Breast epithelium (tissue), 4 donors: ENCODE data around the gene BICD1. TPM values are rescaled to one million over a fixed set of nuclear protein-coding genes. Genes with fewer than 3 reads are reported as not detected.

Source experiments
- DNase-seq, 2 donors: peaks; one replicate each; pipeline ENCODE4 v3.0.0-alpha.2; 2019; ENCODE audit warnings: low spot score in 2 of 2
- H3K27ac ChIP-seq, 2 donors: fragments of 200-600 bp; sonication (generic) in 1 of 2; one replicate each; pipeline ENCODE4 v1.5.1; 2016 to 2019; ENCODE audit warnings: mild to moderate bottlenecking in 1 of 2
- H3K27me3 ChIP-seq, 2 donors: fragments of 200-600 bp; sonication (generic) in 1 of 2; one replicate each; pipeline versions ENCODE4 v1.5.1 to v1.6.0; 2017 to 2019; ENCODE audit warnings: control low read depth in 1 of 2, mild to moderate bottlenecking in 1 of 2
- H3K36me3 ChIP-seq: fragments of 200-600 bp; one replicate; pipeline ENCODE4 v1.5.1; 2019
- H3K4me1 ChIP-seq, 2 donors: fragments of 200-600 bp; sonication (generic); one replicate each; pipeline ENCODE4 v1.5.1; 2016 to 2019; ENCODE audit warnings: control low read depth in 1 of 2
- H3K4me3 ChIP-seq, 3 donors: fragments of 200-600 bp; sonication (generic); 1 replicate in 2 of 3; 2 replicates in 1 of 3; pipeline ENCODE4 v1.5.1; 2016 to 2019; ENCODE audit warnings: mild to moderate bottlenecking in 3 of 3, moderate library complexity in 2 of 3
- H3K9me3 ChIP-seq, 2 donors: fragments of 200-600 bp; sonication (generic) in 1 of 2; one replicate each; pipeline ENCODE4 v1.5.1; 2016 to 2019; ENCODE audit warnings: control low read depth in 1 of 2
- POLR2A ChIP-seq: fragments of 450-650 bp; IDR thresholded peaks from one replicate; pipeline ENCODE4 v1.6.1; 2016; ENCODE audit warnings: antibody characterized with exemption, mild to moderate bottlenecking, moderate library complexity
- POLR2AphosphoS5 ChIP-seq, 3 donors: sonication (generic); formaldehyde crosslinking; IDR thresholded peaks; one replicate each; pipeline ENCODE4 v1.6.1; 2017; ENCODE audit warnings: antibody characterized with exemption in 3 of 3
- intact Hi-C: fragments of 100-400 bp; cut with DNase I; formaldehyde crosslinking; loops from one replicate; pipeline ENCODE4 v1.15.1; 2023; ENCODE audit warnings: low total_unique reads
- total RNA-seq, 3 donors: library from RNA; depleted of rRNA; stranded (reverse); fragments of >200 nt; gene quantifications; one replicate each; pipeline ENCODE4 v1.1.0, GENCODE V29; 2016
- TF ChIP-seq, protein P1 (sequence below), 3 donors: fragments of 450-650 bp; IDR thresholded peaks; one replicate each; pipeline ENCODE4 v1.5.1; 2016 to 2017; ENCODE audit warnings: antibody characterized with exemption in 3 of 3, mild to moderate bottlenecking in 3 of 3, moderate library complexity in 3 of 3

The BICD1 gene
- total RNA-seq, 3 donors from 2014 or later: 7.2 to 31.5 (median 18.4) TPM

DNA sequence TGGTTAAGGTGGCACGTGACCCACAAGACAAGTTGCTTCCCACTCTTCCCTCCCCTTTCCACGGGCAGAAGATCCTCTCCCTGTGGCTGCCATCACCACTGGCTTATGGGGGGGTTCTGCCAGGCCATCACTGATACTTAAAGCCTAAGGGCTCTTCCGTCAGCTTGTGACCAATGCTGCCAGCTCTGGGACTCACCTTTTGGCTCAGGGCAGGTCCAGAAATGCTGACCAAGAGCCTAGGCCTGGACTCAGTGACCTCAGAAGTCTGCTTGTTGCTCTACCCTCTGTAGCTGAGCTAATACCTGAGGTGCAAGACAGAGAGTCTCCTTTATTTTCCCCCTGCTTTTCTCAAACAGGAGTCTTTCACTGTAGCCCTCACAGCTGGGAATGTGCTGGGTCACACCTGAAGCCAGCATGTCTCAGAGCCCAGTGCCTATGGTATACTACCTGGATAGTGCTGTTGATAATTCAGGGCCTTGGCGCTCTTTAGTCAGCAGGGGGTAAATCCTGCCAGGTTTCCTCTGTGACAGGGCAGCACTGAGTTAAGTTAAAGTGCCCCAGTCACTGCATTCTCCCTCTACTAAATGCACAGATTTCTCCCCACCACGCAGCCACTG is 312.4 kb downstream of the BICD1 start:
- Histone ChIP-seq H3K9me3 (no peaks in the 10 kb centered on the region), H3K27ac (no peak overlapping the region), H3K4me1 (no peaks in the 10 kb centered on the region), H3K27me3 (no peaks in the 10 kb centered on the region), H3K36me3 (no peaks in the 10 kb centered on the region), H3K4me3 (no peak overlapping the region)
- intact Hi-C loops: no loop called here
- no peak for DNase-seq
- no peak for TF ChIP-seq POLR2AphosphoS5 (IDR thresholded peaks at IDR 0.05)
- TF ChIP-seq POLR2A: no peak
- TF ChIP-seq, protein P1, sequence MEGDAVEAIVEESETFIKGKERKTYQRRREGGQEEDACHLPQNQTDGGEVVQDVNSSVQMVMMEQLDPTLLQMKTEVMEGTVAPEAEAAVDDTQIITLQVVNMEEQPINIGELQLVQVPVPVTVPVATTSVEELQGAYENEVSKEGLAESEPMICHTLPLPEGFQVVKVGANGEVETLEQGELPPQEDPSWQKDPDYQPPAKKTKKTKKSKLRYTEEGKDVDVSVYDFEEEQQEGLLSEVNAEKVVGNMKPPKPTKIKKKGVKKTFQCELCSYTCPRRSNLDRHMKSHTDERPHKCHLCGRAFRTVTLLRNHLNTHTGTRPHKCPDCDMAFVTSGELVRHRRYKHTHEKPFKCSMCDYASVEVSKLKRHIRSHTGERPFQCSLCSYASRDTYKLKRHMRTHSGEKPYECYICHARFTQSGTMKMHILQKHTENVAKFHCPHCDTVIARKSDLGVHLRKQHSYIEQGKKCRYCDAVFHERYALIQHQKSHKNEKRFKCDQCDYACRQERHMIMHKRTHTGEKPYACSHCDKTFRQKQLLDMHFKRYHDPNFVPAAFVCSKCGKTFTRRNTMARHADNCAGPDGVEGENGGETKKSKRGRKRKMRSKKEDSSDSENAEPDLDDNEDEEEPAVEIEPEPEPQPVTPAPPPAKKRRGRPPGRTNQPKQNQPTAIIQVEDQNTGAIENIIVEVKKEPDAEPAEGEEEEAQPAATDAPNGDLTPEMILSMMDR (IDR thresholded peaks at IDR 0.05): no peak

- H3K36me3 ChIP-seq: no peaks in the 10 kb centered on the region
- DNase-seq: no peak
- no peaks in the 10 kb centered on the region for H3K9me3 ChIP-seq
- intact Hi-C loops: no loop called here
- H3K4me1 ChIP-seq: no peaks in the 10 kb centered on the region
- TF ChIP-seq, protein P1 (IDR thresholded peaks at IDR 0.05): no peak
- TF ChIP-seq POLR2A (no peak), POLR2AphosphoS5 (IDR thresholded peaks at IDR 0.05) (no peak)
- no peak overlapping the region for H3K27ac ChIP-seq
- H3K4me3 ChIP-seq: no peak overlapping the region
- no peaks in the 10 kb centered on the region for H3K27me3 ChIP-seq
These were observed 312.9 kb downstream of the BICD1 start for GRCh38 chr12:32419520-32419960.

GRCh38 chr12:32420356-32420755 is 313.7 kb downstream of the BICD1 start:
- Histone ChIP-seq H3K27me3 (no peaks in the 10 kb centered on the region), H3K4me3 (no peak overlapping the region), H3K9me3 (no peaks in the 10 kb centered on the region), H3K27ac (no peak overlapping the region), H3K36me3 (no peaks in the 10 kb centered on the region), H3K4me1 (no peaks in the 10 kb centered on the region)
- TF ChIP-seq, protein P1 (IDR thresholded peaks at IDR 0.05): no peak
- TF ChIP-seq POLR2A: no peak
- no peak for TF ChIP-seq POLR2AphosphoS5 (IDR thresholded peaks at IDR 0.05)
- intact Hi-C loops: no loop called here
- DNase-seq: no peak

DNA sequence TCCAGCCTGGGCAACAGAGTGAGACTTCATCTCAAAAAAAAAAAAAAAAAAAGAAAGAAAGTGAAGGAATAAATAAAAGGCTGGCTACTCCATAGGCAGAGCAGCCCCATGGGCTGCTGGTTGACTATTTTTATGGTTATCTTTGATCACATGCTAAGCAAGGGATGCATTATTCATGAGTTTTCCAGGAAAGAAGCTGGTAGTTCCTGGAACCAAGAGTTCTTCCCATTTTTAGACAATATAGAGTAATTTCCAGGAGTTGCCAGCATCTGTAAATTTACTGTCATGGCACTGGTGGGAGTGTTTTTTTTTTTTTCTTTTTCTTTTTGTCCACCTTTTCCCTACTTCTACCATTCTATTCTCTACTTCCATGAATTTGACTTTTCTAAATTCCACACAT is 316.9 kb downstream of the BICD1 start:
- intact Hi-C loops: no loop called here

GRCh38 chr12:32431025-32431424 is 324.4 kb downstream of the BICD1 start:
- intact Hi-C loops: no loop called here
- TF ChIP-seq POLR2A (no peak), POLR2AphosphoS5 (IDR thresholded peaks at IDR 0.05) (no peak)
- TF ChIP-seq, protein P1 (IDR thresholded peaks at IDR 0.05): no peak
- Histone ChIP-seq H3K27me3 (no peaks in the 10 kb centered on the region), H3K9me3 (peaks cover 4 to 29% of the 10 kb centered on the region in 2 donors), H3K27ac (no peak overlapping the region), H3K36me3 (no peaks in the 10 kb centered on the region), H3K4me1 (no peaks in the 10 kb centered on the region), H3K4me3 (no peak overlapping the region)
- no peak for DNase-seq

More for the DNA sequence above, 316.9 kb downstream of the BICD1 start:
- peaks cover 0 to 22% of the 10 kb centered on the region in 2 donors for H3K9me3 ChIP-seq
- H3K27ac ChIP-seq: no peak overlapping the region
- no peaks in the 10 kb centered on the region for H3K4me1 ChIP-seq
- no peak for DNase-seq
- H3K4me3 ChIP-seq: no peak overlapping the region
- no peaks in the 10 kb centered on the region for H3K36me3 ChIP-seq
- TF ChIP-seq POLR2A: no peak
- no peak for TF ChIP-seq POLR2AphosphoS5 (IDR thresholded peaks at IDR 0.05)
- no peaks in the 10 kb centered on the region for H3K27me3 ChIP-seq

Other genes starting within 250 kb of the BICD1 start
- gene RESF1, start 147.4 kb upstream of the BICD1 start, total RNA-seq: 100 to 1,000 TPM in 1 of 3 donors, 10 to 100 TPM in 2; 75.0 to 123 (median 99.6) TPM